IgD-negative memory B cell (primary cell): ENCODE measurements around the gene KCNMB2. TPM values are rescaled to one million over a fixed set of nuclear protein-coding genes. Genes with fewer than 3 reads are reported as not detected.
"Not testable (repeated sequence)": the region's sequence is repeated elsewhere in the genome, so short reads cannot be mapped to it uniquely, and the experiment has no call there.

Experiments
- H3K27ac Mint-ChIP-seq, 3 donors: one replicate each; pipeline ENCODE4 v1.8.0; 2020 to 2022; ENCODE audit warnings: mild to moderate bottlenecking in 3 of 3, mixed read lengths in 3 of 3, moderate library complexity in 1 of 3
- H3K27me3 Mint-ChIP-seq: one replicate; pipeline ENCODE4 v1.8.0; 2021; ENCODE audit warnings: mixed read lengths
- H3K36me3 Mint-ChIP-seq: one replicate; pipeline ENCODE4 v1.8.0; 2020; ENCODE audit warnings: mild to moderate bottlenecking, mixed read lengths
- H3K4me1 Mint-ChIP-seq, 3 donors: one replicate each; pipeline ENCODE4 v1.8.0; 2020 to 2022; ENCODE audit warnings: mixed read lengths in 3 of 3, mild to moderate bottlenecking in 1 of 3
- H3K4me3 Mint-ChIP-seq, 4 donors: one replicate each; pipeline ENCODE4 v1.8.0; 2020 to 2022; ENCODE audit warnings: mild to moderate bottlenecking in 4 of 4, mixed read lengths in 4 of 4, moderate library complexity in 3 of 4
- H3K9me3 Mint-ChIP-seq, 3 donors: one replicate each; pipeline ENCODE4 v1.8.0; 2020 to 2021; ENCODE audit warnings: mixed read lengths in 3 of 3, mild to moderate bottlenecking in 1 of 3
- polyA plus RNA-seq: library from polyadenylated mRNA; unstranded; fragments of 300-500 nt; fragmentation: Illumina TruSeq; gene quantifications from one replicate; pipeline ENCODE4 v1.2.3, GENCODE V29; 2021

KCNMB2 gene
- polyA plus RNA-seq, 1 donor from 2014 or later = not detected

DNA sequence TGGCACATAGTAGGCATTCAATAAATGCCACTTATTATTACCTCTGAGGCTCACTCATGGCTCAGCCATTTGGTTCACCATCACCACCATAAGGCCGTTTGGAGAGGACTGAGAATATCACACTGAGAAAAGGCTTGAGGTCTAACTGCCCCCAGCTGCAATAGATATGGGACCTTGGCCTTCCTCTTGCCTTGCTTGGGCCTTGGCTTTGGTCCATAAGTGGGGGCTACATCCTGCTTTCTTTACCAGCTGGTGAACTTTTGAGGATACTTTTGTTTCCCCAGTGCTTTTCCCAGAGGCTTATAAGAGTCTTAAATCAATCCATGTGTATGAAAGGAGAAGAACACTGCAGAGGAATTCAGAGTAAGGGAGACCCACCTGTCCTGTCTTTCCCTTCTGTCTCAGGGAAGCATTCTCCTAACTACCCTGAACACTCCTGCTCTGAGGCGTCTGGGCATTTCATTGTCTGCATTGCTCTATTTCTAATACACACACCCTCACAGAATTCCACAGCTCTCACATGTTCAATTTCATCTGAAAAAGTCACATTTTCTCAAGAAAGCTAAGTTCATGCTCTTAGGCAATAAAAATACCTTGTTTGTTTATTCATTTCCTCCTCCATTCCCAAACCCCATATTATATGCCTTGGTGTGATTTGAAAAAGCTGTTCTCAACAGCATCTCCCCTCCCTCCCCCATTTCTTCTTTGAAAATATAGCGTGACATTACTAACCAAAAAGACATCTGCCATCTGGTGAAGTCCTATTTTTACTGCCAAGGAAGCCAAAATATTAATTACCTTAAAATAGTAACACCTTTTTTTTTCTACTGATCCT lies 22.5 kb upstream of the KCNMB2 start:
- Mint-ChIP-seq H3K27ac (no peak overlapping the region), H3K27me3 (peaks cover 1% of the 10 kb centered on the region), H3K4me3 (no peak overlapping the region), H3K4me1 (no peaks in the 10 kb centered on the region), H3K36me3 (peaks cover 2% of the 10 kb centered on the region), H3K9me3 (no peaks in the 10 kb centered on the region)

DNA sequence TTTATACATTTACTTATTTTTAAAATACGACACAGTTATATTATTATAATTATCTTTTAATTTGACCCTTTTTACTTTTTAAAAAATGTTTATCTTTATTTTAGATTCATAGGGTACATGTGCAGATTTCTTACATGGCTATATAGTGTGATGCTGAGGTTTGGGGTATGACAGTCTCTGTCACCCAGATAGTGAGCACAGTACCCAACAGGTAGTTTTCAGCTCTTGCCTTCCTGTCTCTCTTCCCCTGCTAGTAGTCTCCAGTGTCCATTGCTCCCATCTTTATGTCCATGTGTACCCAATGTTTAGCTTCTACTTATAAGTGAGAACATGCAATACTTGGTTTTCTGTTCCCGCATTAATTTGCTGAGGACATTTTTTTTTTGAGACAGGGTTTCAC lies 21.8 kb upstream of the KCNMB2 start:
- Mint-ChIP-seq H3K36me3 (peaks cover 2% of the 10 kb centered on the region), H3K27me3 (peaks cover 1% of the 10 kb centered on the region), H3K4me3 (no peak overlapping the region)

DNA sequence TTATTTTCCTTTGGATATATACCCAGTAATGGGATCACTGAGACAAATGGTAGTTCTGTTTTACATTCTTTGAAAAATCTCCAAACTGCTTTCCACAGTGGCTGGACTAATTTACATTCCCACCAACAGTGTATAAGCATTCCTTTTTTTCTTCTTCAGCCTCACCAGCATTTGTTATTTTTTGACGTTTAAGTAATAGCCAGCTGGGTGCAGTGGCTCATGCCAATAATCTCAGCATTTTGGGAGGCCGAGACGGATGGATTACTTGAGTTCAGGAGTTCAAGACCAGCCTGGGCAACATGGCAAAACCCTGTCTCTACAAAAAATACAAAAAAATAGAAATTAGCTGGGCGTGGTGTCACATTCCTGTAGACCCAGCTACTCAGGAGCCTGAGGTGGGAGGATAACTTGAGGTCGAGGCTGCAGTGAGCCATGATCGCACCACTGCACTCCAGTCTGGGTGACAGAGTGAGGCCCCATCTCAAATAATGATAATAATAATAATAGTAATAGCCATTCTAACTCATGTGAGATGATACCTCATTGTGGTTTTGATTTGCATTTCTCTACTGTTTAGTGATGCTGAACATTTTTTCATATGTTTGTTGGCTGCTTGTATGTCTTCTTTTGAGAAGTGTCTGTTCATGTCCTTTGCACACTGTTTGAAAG lies 21.0 kb upstream of the KCNMB2 start:
- not testable (repeated sequence) for H3K27ac Mint-ChIP-seq, H3K9me3 Mint-ChIP-seq, H3K4me1 Mint-ChIP-seq, H3K27me3 Mint-ChIP-seq, H3K4me3 Mint-ChIP-seq, H3K36me3 Mint-ChIP-seq

More for the DNA sequence above, 21.8 kb upstream of the KCNMB2 start:
- no peaks in the 10 kb centered on the region for H3K9me3 Mint-ChIP-seq
- no peaks in the 10 kb centered on the region for H3K4me1 Mint-ChIP-seq
- H3K27ac Mint-ChIP-seq = no peak overlapping the region

DNA sequence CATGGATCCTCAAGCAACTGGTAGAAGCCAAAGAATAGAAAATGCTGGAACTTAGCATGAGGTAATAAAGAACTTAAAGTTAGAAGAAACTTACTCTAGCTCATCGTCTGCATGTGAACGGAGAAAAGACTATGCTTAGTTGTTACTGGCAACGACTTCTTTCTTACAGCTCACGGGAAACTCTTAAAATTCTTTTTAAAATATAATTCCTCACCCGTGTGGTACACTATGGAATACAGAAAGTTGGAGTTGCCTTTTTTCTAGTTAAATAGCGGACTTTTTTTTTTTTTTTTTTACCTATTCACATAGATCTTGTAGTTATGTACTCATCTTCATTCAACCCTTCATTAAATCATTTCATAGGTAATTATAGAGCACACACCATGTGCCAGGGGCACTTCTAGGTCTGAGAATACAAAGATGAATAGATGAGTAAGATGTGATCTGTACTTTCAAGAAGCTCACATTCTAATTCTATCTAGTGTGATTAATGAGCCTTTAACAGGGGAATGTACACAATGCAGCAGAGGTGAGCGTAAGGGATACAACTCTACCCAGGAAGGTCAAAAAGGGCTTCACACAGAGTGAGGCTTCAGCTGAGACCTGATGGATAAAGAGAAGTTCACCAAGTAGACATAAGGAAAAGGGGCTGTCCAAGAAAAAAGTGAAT lies 18.4 kb upstream of the KCNMB2 start:
- no peaks in the 10 kb centered on the region for H3K4me1 Mint-ChIP-seq
- H3K27ac Mint-ChIP-seq = no peak overlapping the region
- H3K27me3 Mint-ChIP-seq = peaks cover 1% of the 10 kb centered on the region

DNA sequence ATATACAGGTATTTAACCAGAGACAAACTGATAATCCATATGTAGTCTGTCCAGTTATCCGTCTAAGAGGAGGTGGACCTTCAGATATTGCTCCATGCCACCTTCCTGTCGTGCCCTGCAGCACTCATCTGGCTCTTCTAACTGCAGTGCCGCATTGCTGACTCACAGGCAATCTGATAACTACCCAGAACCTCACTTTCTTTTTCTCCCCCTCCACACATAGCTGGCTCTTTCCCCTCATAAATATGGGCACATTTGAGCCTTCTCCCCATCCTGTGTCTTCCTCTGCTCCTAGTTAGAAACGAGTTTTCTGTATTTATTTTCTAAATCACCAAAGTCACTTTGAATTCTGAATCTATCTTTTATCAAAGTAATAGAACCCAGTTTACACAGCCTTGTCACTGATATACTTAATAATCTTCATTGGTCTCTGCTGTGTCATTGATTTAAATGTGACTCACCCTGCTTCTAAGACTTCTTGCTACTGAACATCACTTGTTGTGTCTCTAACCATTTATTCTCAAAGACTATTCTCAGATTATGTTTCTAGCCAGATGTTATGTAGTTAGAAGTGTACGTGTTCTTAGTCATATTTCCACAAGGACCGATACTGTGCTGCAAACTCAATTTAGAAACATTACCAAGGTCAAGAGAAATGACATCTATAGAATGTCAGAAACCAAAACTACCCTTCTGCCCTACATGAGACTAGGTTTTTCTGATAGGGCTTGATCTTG lies 17.4 kb upstream of the KCNMB2 start:
- Mint-ChIP-seq H3K4me1 (no peaks in the 10 kb centered on the region), H3K27ac (no peak overlapping the region), H3K4me3 (no peak overlapping the region), H3K27me3 (peaks cover under 1% of the 10 kb centered on the region), H3K36me3 (no peaks in the 10 kb centered on the region), H3K9me3 (no peaks in the 10 kb centered on the region)

More for the DNA sequence above, 18.4 kb upstream of the KCNMB2 start:
- H3K36me3 Mint-ChIP-seq = peaks cover 2% of the 10 kb centered on the region
- H3K9me3 Mint-ChIP-seq = no peaks in the 10 kb centered on the region
- H3K4me3 Mint-ChIP-seq = no peak overlapping the region

DNA sequence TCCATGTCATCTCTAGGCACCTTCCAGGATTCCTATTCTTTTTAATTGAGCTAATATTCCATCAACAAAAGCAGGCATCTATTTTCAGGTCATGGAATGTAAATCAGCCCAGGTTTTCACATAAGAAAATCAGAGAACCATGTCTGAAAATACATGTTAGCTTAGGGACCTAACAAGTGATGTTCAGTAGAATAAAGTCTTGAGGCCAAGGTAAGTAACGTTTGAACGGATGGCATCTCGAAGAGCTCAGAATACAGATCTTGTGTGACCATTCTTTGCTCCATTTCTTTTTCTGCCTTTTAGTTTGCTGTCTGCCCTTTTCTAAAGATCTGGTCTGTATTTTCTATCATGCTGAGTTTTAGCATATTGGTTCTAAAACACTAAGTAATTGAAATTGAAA lies 16.5 kb upstream of the KCNMB2 start:
- Mint-ChIP-seq H3K4me3 (no peak overlapping the region), H3K36me3 (no peaks in the 10 kb centered on the region), H3K9me3 (no peaks in the 10 kb centered on the region), H3K27ac (no peak overlapping the region), H3K4me1 (no peaks in the 10 kb centered on the region), H3K27me3 (no peaks in the 10 kb centered on the region)

DNA sequence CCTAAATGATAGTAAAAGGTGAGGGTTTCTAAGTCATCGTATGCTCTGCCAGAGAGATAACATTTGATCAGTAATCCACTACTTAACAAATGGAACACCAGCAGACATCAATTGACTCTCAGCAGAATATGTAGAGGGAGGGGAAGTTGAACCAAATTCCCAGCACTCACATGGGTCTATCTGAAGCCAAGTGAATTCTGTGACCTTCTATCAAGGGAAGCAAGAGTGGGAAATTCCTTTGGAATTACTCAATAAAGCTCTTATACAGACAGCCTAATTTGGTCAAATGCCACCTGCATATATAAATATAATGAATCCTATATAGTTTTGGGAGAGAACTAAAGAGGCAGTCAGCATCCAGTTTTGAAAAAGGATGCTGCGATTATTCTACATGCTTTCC lies 15.8 kb upstream of the KCNMB2 start:
- Mint-ChIP-seq H3K27me3 (no peaks in the 10 kb centered on the region), H3K27ac (no peak overlapping the region), H3K36me3 (no peaks in the 10 kb centered on the region), H3K4me1 (no peaks in the 10 kb centered on the region), H3K4me3 (no peak overlapping the region), H3K9me3 (no peaks in the 10 kb centered on the region)

DNA sequence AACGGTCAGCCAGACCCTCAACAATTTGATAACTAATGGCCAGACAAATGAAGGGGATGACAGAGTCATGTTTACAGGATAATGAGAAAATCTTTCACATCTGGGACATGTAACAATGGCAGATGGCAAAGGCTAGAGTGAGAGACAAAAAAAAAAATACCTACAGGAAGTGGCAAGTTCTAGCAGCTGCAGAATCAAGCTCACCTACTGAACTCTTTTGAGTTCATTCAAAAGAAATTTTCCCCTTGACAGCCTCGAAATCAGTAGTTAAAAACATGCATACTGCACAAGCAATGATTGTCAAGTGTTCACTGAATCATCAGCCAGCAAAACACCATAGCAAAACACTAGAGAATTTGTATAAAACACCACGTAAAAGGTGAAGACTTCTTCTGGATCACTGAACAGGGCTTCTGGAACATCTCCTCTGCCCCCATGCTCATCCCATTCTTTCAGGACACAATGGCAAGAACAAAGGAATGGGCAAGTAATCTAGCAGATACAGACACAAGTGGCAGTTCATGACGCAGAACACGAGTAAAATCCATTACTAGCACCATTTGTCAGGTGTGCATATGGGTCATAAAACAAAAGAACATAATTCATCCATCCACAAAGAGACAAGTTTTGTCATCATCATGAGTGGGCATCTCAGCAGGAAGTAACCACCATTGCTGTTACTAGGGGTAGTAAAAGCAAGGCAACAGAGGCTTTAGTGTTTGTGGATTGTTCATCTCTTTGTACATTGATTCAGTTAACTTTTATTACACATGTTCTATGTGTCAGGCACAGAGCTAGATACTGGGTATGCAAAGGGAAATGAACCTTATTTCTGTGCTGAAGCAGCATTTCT lies 13.8 kb upstream of the KCNMB2 start:
- Mint-ChIP-seq H3K27me3 (peaks cover 3% of the 10 kb centered on the region), H3K27ac (no peak overlapping the region), H3K4me1 (no peaks in the 10 kb centered on the region), H3K4me3 (no peak overlapping the region), H3K9me3 (no peaks in the 10 kb centered on the region), H3K36me3 (no peaks in the 10 kb centered on the region)

DNA sequence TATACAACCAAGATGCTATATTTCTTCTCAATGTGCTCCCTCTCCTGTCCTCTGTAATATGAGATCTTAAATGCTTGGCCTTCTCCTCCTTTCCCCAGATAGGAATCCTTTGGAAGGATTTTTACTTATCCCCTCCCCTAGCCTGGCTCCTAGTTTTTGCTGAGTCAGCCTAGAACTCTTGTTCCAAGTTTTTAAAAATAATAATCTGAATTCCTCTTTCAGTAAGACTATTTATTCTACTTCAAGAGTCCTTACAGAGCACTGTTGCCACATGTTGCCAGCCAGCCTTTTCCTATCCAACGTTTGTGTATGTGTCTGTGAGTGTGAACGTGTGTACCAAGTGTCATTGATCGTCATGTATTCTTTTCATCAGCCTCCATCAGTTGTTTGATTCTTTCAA lies 11.0 kb upstream of the KCNMB2 start:
- Mint-ChIP-seq H3K27ac (no peak overlapping the region), H3K4me1 (no peaks in the 10 kb centered on the region), H3K9me3 (no peaks in the 10 kb centered on the region), H3K27me3 (peaks cover 3% of the 10 kb centered on the region), H3K36me3 (no peaks in the 10 kb centered on the region), H3K4me3 (no peak overlapping the region)

DNA sequence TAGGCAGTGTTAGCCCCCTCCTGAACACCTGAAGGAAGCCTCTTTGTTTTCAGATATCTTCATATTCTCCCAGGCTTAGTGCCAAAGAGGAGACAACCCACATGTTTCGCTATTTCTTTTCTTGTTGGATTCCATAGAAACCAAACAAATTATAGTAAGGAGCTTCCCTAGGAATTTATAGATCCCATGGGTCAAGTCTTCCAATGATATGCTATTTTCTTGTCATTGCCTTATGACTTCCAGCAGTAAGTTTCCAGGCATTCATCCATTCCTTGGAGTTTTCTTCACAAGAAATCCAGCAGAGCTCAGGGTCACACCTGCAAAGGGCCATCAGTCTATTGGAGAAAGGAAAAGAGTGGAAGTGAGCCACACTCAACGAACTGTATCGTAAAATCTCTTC lies 9.9 kb upstream of the KCNMB2 start:
- Mint-ChIP-seq H3K4me1 (no peaks in the 10 kb centered on the region), H3K4me3 (no peak overlapping the region), H3K36me3 (no peaks in the 10 kb centered on the region), H3K9me3 (peaks cover 0 to 5% (median 0%) of the 10 kb centered on the region in 3 donors), H3K27me3 (peaks cover 3% of the 10 kb centered on the region), H3K27ac (no peak overlapping the region)

DNA sequence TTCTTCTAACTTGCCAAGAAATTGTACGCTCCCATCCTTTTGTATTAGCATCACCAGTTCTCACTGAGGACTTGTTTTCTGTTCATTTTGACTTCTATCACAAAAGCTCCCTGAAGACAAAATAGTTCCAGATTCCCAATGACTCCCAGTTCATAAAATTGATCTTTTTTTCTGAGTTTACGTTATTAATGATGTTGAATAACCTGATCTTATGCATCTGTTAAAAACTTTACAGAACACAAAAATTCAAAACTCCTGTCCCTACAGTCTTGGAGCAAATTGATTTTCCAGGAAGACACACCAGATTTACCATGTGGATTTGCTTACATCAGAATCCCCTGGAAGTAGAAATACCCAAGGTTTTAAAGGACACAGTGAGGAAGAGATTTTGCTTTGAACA lies 8.3 kb upstream of the KCNMB2 start:
- H3K4me1 Mint-ChIP-seq = no peaks in the 10 kb centered on the region
- H3K27ac Mint-ChIP-seq = no peak overlapping the region
- H3K9me3 Mint-ChIP-seq = peaks cover 2 to 8% (median 3%) of the 10 kb centered on the region in 3 donors

DNA sequence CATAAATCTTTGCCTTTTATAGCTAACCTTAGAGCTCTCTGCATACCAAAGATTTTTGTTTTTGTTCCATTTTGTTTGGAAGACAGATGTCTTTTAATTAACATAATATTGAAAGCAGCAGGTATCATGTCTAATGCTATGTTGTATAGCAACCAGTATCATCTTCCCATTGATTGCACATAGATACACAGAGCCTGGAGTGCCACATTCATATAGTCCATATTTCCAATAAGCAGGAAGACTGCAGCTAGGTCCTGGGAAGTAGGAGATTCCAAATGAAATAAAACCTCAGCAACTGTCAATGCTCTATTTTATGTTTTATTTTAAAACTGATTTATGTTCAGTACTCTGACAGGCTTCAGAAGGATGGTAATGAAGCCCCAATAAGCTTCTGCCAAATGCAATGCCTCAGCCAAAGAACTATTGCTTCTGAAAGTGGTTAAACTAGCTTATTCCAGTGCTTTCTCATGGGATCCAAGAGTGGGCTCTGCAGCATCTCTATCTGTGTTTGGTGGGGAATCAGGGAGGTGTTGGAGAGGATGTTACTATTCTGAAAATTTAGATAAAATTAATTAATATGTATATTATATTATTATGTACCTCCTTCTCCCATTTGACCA lies 6.5 kb upstream of the KCNMB2 start:
- Mint-ChIP-seq H3K36me3 (peaks cover 2% of the 10 kb centered on the region), H3K4me1 (no peaks in the 10 kb centered on the region), H3K27me3 (peaks cover 7% of the 10 kb centered on the region), H3K9me3 (peaks cover 2 to 8% (median 3%) of the 10 kb centered on the region in 3 donors), H3K4me3 (no peak overlapping the region), H3K27ac (no peak overlapping the region)

More for the DNA sequence above, 8.3 kb upstream of the KCNMB2 start:
- no peak overlapping the region for H3K4me3 Mint-ChIP-seq
- H3K27me3 Mint-ChIP-seq = peaks cover 3% of the 10 kb centered on the region
- no peaks in the 10 kb centered on the region for H3K36me3 Mint-ChIP-seq

DNA sequence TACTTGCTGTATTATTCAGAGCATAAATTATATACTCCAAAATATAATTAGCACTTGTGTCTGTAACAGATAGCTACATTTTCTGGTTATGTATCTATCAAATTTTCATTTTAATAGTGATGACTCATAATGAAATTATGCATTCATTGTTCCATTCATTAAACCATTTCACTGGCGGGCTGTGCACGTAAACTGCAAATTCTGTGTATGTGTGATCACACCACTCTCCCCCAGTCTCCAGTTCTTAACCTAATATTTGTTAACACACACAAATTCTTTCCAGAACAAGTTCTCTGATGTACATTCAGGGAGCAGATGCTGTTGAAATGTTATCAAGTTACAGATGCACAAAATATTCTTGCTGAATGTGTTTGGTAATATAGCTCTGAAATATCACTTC lies 3.8 kb upstream of the KCNMB2 start:
- Mint-ChIP-seq H3K9me3 (peaks cover 2 to 8% (median 3%) of the 10 kb centered on the region in 3 donors), H3K4me3 (no peak overlapping the region), H3K36me3 (peaks cover 2% of the 10 kb centered on the region), H3K27ac (no peak overlapping the region), H3K4me1 (peaks cover 0 to 10% (median 6%) of the 10 kb centered on the region in 3 donors), H3K27me3 (peaks cover 12% of the 10 kb centered on the region)
